HG03558 (cell line): ENCODE results near the gene DISP3.
"Not testable (repeated sequence)": the region's sequence is repeated elsewhere in the genome, so short reads cannot be mapped to it uniquely, and the experiment has no call there.

ENCODE experiments used
- ATAC-seq: cut with Tn5 transposase; IDR thresholded peaks from one replicate; pipeline ENCODE4 v1.9.1; 2021; ENCODE audit warnings: moderate number of reproducible peaks; ENCODE audit not compliant: unreplicated experiment; ENCODE audit errors: extremely low read depth

Gene DISP3

GRCh38 chr1:11567244-11568065 lies 88.5 kb downstream of the DISP3 start:
- ATAC-seq: no peak

DNA sequence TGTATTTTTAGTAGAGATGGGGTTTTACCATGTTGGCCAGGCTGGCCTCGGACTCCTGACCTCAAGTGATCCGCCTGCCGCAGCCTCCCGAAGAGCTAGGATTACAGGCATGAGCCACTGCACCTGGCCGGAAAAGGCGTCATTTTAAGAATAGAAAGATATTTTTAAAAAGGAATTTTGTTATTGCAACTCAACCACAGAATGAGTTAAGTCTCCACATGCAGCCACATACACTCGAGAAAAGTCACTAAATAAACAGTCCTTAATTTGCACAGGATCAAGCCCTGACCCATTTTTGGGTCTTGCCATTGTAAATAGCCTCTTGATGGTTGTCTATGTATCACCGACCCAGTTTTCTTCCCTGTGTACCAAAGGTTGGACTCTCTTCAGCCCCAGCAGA lies 89.7 kb downstream of the DISP3 start:
- ATAC-seq: no peak

- ATAC-seq: no peak
Observed at GRCh38 chr1:11569551-11569950, 90.6 kb downstream of the DISP3 start.

- ATAC-seq: no peak
Observed at GRCh38 chr1:11569954-11570353, 91.0 kb downstream of the DISP3 start.

- ATAC-seq: no peak
Observed at GRCh38 chr1:11570821-11571380, 91.9 kb downstream of the DISP3 start.

GRCh38 chr1:11571906-11572616 lies 93.1 kb downstream of the DISP3 start:
- ATAC-seq: no peak

DNA sequence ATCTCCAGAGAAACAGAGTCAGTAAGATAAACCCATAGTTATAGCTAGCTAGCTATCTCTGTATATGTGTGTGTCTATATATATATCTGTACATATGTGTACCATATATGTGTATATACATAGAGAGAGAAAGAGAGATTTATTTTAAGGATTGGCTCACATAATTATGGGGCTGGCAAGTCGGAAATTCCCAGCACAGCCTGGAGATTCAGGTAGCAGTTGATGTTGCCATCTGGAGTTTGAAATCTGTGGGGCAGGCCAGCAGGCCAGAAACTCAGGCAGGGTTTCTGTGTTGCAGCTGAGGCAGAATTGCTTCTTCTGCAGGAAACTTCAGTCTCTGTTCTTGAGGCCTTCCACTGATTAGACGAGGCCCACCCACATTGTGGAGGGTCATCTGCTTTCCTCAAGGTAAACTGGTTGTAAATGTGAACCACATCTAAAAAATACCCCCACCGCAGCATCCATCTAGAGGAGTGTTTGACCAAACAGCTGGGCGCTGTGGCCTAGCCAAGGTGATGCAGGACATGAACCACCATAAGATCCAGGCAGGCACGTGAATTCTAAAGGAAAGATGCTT lies 94.2 kb downstream of the DISP3 start:
- no peak for ATAC-seq

- ATAC-seq: no peak
Observed at GRCh38 chr1:11575553-11575952, 96.6 kb downstream of the DISP3 start.

DNA sequence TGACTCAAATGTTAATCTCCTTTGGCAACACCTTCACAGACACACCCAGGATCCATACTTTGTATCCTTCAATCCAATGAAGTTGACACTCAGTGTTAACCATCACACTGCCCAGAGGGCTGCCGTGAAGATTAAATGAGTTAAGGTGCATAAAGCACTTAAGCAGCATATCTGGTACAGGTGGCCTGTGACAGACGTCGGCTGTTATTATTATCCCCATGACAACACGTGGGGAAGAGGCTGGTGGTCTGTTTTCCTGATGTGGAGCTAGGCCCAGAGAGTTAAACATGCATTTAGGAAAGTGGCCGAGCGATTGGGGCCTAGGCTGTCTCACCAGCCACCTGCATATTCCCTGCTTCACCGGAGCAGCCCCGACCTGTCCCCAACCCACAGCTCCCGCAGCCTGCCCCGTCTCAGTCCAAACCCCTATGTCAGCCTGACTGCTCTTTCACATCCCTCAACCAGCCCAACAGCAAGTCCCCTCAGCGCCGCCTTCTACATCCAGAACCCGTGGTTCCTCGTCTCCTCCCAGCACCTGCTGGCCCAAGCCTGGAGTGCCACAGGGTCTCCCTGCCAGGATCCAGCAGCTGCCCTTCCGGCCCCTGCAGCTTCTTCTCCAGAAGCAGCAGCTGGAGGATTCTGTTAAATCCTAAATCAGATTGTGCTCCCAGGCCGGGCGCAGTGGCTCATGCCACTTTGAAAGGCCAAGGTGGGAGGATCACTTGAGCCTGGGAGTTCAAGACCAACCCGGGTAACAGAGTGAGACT lies 97.3 kb downstream of the DISP3 start:
- no peak for ATAC-seq

DNA sequence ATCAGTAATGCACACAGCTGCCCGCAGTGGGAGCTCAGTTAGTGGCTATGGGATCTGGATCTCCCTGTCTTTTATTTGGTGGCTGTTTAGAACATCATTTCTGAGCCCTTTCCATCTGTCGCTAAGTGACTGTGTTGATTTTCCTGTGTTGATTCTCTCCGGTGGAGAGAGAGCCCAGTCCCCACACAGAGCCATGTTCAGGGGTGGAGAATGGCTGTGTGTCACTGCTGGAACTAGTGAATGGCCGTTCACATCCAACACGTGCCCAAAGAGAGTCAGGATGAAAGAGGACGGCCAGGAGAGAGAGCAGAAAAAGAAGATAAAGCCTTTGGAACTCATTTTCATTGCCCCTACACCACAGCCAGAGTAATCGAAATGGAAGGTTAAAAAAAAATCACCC lies 99.0 kb downstream of the DISP3 start:
- no peak for ATAC-seq

- no peak for ATAC-seq
Observed at GRCh38 chr1:11579506-11579905, 100.6 kb downstream of the DISP3 start.

DNA sequence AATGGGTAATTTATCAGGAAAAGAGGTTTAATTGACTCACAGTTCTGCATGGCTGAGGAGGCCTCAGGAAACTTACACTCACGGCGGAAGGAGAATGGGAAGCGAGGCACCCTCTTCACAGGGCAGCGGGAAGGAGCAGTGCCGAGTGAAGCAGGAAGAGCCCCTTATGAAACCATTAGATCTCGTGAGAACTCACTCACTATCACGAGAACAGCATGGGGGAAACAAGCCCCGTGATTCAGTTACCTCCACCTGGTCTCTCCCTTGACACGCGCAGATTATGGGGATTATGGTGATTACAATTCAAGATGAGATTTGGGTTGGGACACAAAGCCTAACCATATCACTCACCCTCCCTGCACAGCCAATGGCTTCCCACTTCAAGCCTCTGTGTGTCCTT lies 101.1 kb downstream of the DISP3 start:
- not testable (repeated sequence) for ATAC-seq

GRCh38 chr1:11581445-11581991 lies 102.6 kb downstream of the DISP3 start:
- no peak for ATAC-seq

GRCh38 chr1:11585389-11585788 lies 106.4 kb downstream of the DISP3 start:
- ATAC-seq: no peak
